Liver (tissue), 9 donors: ENCODE data around the gene ZNF502. TPM values are rescaled to one million over a fixed set of nuclear protein-coding genes. Genes with fewer than 3 reads are reported as not detected.

Experiments used
- DNase-seq: peaks from one replicate; pipeline ENCODE4 v3.0.0-alpha.2; 2017; ENCODE audit warnings: low spot score
- H3K27ac ChIP-seq, 2 donors: one replicate each; pipeline ENCODE4 v1.7.0; 2013; ENCODE audit warnings: inconsistent platforms in 2 of 2, low read length in 2 of 2, control low read depth in 1 of 2, low read depth in 1 of 2, mild to moderate bottlenecking in 1 of 2
- H3K27me3 ChIP-seq, 4 donors: one replicate each; pipeline versions ENCODE4 v1.6.1 to v1.7.0; 2013; ENCODE audit warnings: low read length in 3 of 4, inconsistent platforms in 1 of 4, mild to moderate bottlenecking in 1 of 4, moderate library complexity in 1 of 4; ENCODE audit not compliant: control insufficient read depth in 4 of 4, insufficient read depth in 4 of 4
- H3K36me3 ChIP-seq, 4 donors: one replicate each; pipeline versions ENCODE4 v1.6.1 to v1.7.0; 2013; ENCODE audit warnings: low read length in 3 of 4, mild to moderate bottlenecking in 3 of 4, low read depth in 1 of 4, moderate library complexity in 1 of 4; ENCODE audit not compliant: control insufficient read depth in 4 of 4, insufficient read depth in 3 of 4
- H3K4me1 ChIP-seq, 4 donors: one replicate each; pipeline versions ENCODE4 v1.6.1 to v1.7.0; 2013; ENCODE audit warnings: low read length in 3 of 4, mild to moderate bottlenecking in 3 of 4, moderate library complexity in 1 of 4; ENCODE audit not compliant: control insufficient read depth in 4 of 4, insufficient read depth in 4 of 4
- H3K4me3 ChIP-seq, 3 donors: one replicate each; pipeline versions ENCODE4 v1.6.1 to v1.7.0; 2013; ENCODE audit warnings: low read length in 3 of 3, control low read depth in 1 of 3, low read depth in 1 of 3, mild to moderate bottlenecking in 1 of 3
- H3K9ac ChIP-seq, 2 donors: one replicate each; pipeline ENCODE4 v1.7.0; 2013; ENCODE audit warnings: low read length in 2 of 2, mild to moderate bottlenecking in 2 of 2, moderate library complexity in 2 of 2, control low read depth in 1 of 2, low read depth in 1 of 2
- H3K9me3 ChIP-seq, 4 donors: one replicate each; pipeline versions ENCODE4 v1.6.1 to v1.7.0; 2013; ENCODE audit warnings: low read length in 3 of 4; ENCODE audit not compliant: control insufficient read depth in 4 of 4
- EGR1 ChIP-seq, 2 donors: IDR thresholded peaks; 2 replicates each; pipeline ENCODE4 v1.6.1; 2016 to 2018; ENCODE audit warnings: antibody characterized with exemption in 2 of 2, low read depth in 2 of 2
- FOXA2 ChIP-seq: IDR thresholded peaks from 2 replicates; pipeline ENCODE4 v1.6.1; 2016; ENCODE audit warnings: antibody characterized with exemption
- GABPA ChIP-seq, 2 donors: IDR thresholded peaks in 1 of 2; conservative IDR thresholded peaks in 1 of 2; 2 replicates each; pipeline ENCODE4 v1.6.1; 2016; ENCODE audit warnings: antibody characterized with exemption in 2 of 2, mild to moderate bottlenecking in 1 of 2, moderate library complexity in 1 of 2
- HNF4A ChIP-seq, 2 donors: conservative IDR thresholded peaks; 2 replicates each; pipeline ENCODE4 v1.6.1; 2016; ENCODE audit warnings: antibody characterized with exemption in 2 of 2, mild to moderate bottlenecking in 2 of 2
- HNF4G ChIP-seq: IDR thresholded peaks from 2 replicates; pipeline ENCODE4 v1.6.1; 2016; ENCODE audit warnings: antibody characterized with exemption
- JUND ChIP-seq, 2 donors: IDR thresholded peaks; 2 replicates each; pipeline ENCODE4 v1.6.1; 2016; ENCODE audit warnings: antibody characterized with exemption in 2 of 2
- NR2F2 ChIP-seq: IDR thresholded peaks from 2 replicates; pipeline ENCODE4 v1.6.1; 2016; ENCODE audit warnings: antibody characterized with exemption
- RAD21 ChIP-seq, 2 donors: IDR thresholded peaks; 2 replicates each; pipeline ENCODE4 v1.6.1; 2016; ENCODE audit warnings: antibody characterized with exemption in 2 of 2, mild to moderate bottlenecking in 2 of 2
- RXRA ChIP-seq, 2 donors: IDR thresholded peaks; 2 replicates each; pipeline ENCODE4 v1.6.1; 2017 to 2018; ENCODE audit warnings: antibody characterized with exemption in 2 of 2, mild to moderate bottlenecking in 1 of 2
- SP1 ChIP-seq: IDR thresholded peaks from 2 replicates; pipeline ENCODE4 v1.6.1; 2018; ENCODE audit warnings: antibody characterized with exemption, mild to moderate bottlenecking
- TAF1 ChIP-seq: conservative IDR thresholded peaks from 2 replicates; pipeline ENCODE4 v1.6.1; 2016; ENCODE audit warnings: antibody characterized with exemption, mild to moderate bottlenecking
- WGBS: extraction: QIAGEN DNeasy Blood & Tissue Kit; methylation state at CpG from one replicate; pipeline ENCODE4 v1.1.7; 2013; 5-methylcytosine and 5-hydroxymethylcytosine counted together
- polyA plus RNA-seq, 2 donors: library from polyadenylated mRNA; stranded (reverse) in 1 of 2; unstranded in 1 of 2; fragments of 200-250 nt in 1 of 2; fragments of >200 nt in 1 of 2; fragmentation: Nextera tagmentation in 1 of 2; extraction: Ambion mirVana in 1 of 2; gene quantifications; one replicate each; pipeline versions ENCODE4 v1.2.1 to v1.2.3, GENCODE V29; 2013 to 2015
- total RNA-seq, 2 donors: library from RNA; depleted of rRNA; stranded (reverse); fragments of >200 nt; gene quantifications; one replicate each; pipeline ENCODE4 v1.2.3, GENCODE V29; 2014
- TF ChIP-seq, protein P1 (sequence below): IDR thresholded peaks from 2 replicates; pipeline ENCODE4 v1.6.1; 2016; ENCODE audit warnings: antibody characterized with exemption
- TF ChIP-seq, protein P2 (sequence below): IDR thresholded peaks from 2 replicates; pipeline ENCODE4 v1.6.1; 2016; ENCODE audit warnings: antibody characterized with exemption
- TF ChIP-seq, protein P3 (sequence below): fragments of 150-350 bp; IDR thresholded peaks from 2 replicates; pipeline ENCODE4 v1.5.1; 2017; ENCODE audit warnings: improper control_type of control experiment, low read depth, low read length; ENCODE audit not compliant: missing input control
- TF ChIP-seq, protein P4 (sequence below): IDR thresholded peaks from 2 replicates; pipeline ENCODE4 v1.6.1; 2016; ENCODE audit warnings: antibody characterized with exemption, mild to moderate bottlenecking
- donor health status: healthy.
- donor health status: healthy.
- donor health status: healthy.
- donor health status: healthy.
- donor health status: healthy.

ZNF502 gene
- total and polyA plus RNA-seq, 4 donors = 0.75 to 2.1 (median 1.3) TPM

DNA sequence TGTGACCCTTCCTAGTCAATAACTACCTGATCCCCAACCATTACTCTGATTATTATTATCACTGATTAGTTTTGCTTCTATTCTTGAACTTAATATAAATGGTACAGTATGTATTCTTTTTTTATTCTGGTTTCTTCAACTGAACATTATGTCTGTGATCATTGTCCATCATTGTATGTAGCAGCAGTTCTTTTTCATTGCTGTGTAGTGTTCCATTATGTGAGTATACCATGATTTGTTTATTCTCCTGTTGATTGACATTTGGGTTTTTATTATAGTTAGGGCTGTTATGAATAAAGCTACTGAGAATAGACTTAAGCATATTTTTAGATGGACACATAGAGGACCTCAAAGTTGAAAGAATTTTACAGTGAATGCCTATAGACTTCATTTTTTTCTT lies 51.8 kb downstream of the ZNF502 start:
- no peak overlapping the region for H3K4me3 ChIP-seq
- TF ChIP-seq RXRA (IDR thresholded peaks at IDR 0.05) (no peak), JUND (IDR thresholded peaks at IDR 0.05) (no peak), HNF4A (conservative IDR thresholded peaks at IDR 0.05) (no peak), TAF1 (no peak), GABPA (IDR thresholded peaks at IDR 0.05 in 1 of 2, conservative IDR thresholded peaks at IDR 0.05 in 1 of 2) (no peak), RAD21 (IDR thresholded peaks at IDR 0.05) (no peak), FOXA2 (no peak), SP1 (no peak), EGR1 (IDR thresholded peaks at IDR 0.05; ENCODE audit: low read depth in 2 of 2) (no peak), NR2F2 (no peak)
- TF ChIP-seq, protein P1, sequence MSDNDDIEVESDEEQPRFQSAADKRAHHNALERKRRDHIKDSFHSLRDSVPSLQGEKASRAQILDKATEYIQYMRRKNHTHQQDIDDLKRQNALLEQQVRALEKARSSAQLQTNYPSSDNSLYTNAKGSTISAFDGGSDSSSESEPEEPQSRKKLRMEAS = no peak
- TF ChIP-seq, protein P2, sequence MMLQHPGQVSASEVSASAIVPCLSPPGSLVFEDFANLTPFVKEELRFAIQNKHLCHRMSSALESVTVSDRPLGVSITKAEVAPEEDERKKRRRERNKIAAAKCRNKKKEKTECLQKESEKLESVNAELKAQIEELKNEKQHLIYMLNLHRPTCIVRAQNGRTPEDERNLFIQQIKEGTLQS = no peak
- TF ChIP-seq, protein P3, sequence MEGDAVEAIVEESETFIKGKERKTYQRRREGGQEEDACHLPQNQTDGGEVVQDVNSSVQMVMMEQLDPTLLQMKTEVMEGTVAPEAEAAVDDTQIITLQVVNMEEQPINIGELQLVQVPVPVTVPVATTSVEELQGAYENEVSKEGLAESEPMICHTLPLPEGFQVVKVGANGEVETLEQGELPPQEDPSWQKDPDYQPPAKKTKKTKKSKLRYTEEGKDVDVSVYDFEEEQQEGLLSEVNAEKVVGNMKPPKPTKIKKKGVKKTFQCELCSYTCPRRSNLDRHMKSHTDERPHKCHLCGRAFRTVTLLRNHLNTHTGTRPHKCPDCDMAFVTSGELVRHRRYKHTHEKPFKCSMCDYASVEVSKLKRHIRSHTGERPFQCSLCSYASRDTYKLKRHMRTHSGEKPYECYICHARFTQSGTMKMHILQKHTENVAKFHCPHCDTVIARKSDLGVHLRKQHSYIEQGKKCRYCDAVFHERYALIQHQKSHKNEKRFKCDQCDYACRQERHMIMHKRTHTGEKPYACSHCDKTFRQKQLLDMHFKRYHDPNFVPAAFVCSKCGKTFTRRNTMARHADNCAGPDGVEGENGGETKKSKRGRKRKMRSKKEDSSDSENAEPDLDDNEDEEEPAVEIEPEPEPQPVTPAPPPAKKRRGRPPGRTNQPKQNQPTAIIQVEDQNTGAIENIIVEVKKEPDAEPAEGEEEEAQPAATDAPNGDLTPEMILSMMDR = no peak
- TF ChIP-seq, protein P4, sequence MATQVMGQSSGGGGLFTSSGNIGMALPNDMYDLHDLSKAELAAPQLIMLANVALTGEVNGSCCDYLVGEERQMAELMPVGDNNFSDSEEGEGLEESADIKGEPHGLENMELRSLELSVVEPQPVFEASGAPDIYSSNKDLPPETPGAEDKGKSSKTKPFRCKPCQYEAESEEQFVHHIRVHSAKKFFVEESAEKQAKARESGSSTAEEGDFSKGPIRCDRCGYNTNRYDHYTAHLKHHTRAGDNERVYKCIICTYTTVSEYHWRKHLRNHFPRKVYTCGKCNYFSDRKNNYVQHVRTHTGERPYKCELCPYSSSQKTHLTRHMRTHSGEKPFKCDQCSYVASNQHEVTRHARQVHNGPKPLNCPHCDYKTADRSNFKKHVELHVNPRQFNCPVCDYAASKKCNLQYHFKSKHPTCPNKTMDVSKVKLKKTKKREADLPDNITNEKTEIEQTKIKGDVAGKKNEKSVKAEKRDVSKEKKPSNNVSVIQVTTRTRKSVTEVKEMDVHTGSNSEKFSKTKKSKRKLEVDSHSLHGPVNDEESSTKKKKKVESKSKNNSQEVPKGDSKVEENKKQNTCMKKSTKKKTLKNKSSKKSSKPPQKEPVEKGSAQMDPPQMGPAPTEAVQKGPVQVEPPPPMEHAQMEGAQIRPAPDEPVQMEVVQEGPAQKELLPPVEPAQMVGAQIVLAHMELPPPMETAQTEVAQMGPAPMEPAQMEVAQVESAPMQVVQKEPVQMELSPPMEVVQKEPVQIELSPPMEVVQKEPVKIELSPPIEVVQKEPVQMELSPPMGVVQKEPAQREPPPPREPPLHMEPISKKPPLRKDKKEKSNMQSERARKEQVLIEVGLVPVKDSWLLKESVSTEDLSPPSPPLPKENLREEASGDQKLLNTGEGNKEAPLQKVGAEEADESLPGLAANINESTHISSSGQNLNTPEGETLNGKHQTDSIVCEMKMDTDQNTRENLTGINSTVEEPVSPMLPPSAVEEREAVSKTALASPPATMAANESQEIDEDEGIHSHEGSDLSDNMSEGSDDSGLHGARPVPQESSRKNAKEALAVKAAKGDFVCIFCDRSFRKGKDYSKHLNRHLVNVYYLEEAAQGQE = no peak

DNA sequence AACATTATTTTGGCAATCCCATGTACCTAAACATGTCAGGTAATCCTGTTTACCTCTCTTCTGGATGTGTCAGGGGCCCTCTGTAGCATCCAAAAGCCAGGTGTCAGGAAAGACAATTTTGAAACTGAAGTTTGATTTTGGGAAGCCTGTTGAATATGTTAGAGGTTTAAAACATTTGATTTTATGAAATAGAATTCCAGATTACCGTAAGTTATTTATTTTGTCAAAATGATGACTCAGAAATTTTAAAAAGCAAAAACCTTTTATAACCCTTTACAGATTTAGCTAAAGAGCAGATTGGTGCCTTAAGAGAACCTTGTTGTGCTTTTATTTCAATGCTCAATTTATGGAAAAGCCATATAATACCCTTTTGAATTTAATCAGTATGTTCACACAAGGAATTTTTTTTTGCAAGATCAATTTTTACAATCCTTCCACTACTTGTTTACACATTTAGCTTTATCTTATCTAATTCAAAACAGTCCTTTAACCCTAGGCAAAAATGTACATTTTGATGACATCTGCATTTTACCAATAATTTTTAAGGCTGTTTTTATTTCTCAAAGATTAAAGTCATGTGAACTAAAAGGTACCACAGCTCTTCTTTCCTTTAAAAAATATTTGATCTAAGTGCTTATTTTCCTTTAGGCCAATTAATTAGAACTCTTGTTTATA lies 59.1 kb downstream of the ZNF502 start:
- WGBS = 95% methylated on average over 1 of the region's 1 CpG
- no peak for TF ChIP-seq TAF1
- TF ChIP-seq GABPA (IDR thresholded peaks at IDR 0.05 in 1 of 2, conservative IDR thresholded peaks at IDR 0.05 in 1 of 2) = no peak
- TF ChIP-seq, protein P4 = no peak
- TF ChIP-seq NR2F2 = no peak
- TF ChIP-seq, protein P2 = no peak
- TF ChIP-seq EGR1 (IDR thresholded peaks at IDR 0.05; ENCODE audit: low read depth in 2 of 2) = no peak
- TF ChIP-seq, protein P1 = no peak
- no peak for TF ChIP-seq HNF4G
- TF ChIP-seq, protein P3 = no peak
- no peak for TF ChIP-seq FOXA2
- no peak for TF ChIP-seq JUND (IDR thresholded peaks at IDR 0.05)
- Histone ChIP-seq H3K4me3 (no peak overlapping the region), H3K36me3 (no peaks in the 10 kb centered on the region), H3K9me3 (peaks cover 14 to 32% (median 16%) of the 10 kb centered on the region in 4 donors), H3K27ac (no peak overlapping the region), H3K27me3 (no peaks in the 10 kb centered on the region), H3K4me1 (no peaks in the 10 kb centered on the region), H3K9ac (no peak overlapping the region)
- no peak for DNase-seq

More for the DNA sequence above, 51.8 kb downstream of the ZNF502 start:
- DNase-seq = no peak
- H3K27me3 ChIP-seq = peaks cover 0 to 3% (median 0%) of the 10 kb centered on the region in 4 donors
- H3K4me1 ChIP-seq = peaks cover 3 to 13% (median 8%) of the 10 kb centered on the region in 4 donors
- H3K36me3 ChIP-seq = no peaks in the 10 kb centered on the region
- peaks cover 4 to 7% (median 5%) of the 10 kb centered on the region in 4 donors for H3K9me3 ChIP-seq
- H3K9ac ChIP-seq = no peak overlapping the region
- H3K27ac ChIP-seq = no peak overlapping the region
